Measurements from ENCODE around the gene TMEM17. TPM values are rescaled to one million over a fixed set of nuclear protein-coding genes. Genes with fewer than 3 reads are reported as not detected.

TMEM17 gene
- total and polyA plus RNA-seq, 2 donors, result 1.6 to 2.6 TPM

DNA sequence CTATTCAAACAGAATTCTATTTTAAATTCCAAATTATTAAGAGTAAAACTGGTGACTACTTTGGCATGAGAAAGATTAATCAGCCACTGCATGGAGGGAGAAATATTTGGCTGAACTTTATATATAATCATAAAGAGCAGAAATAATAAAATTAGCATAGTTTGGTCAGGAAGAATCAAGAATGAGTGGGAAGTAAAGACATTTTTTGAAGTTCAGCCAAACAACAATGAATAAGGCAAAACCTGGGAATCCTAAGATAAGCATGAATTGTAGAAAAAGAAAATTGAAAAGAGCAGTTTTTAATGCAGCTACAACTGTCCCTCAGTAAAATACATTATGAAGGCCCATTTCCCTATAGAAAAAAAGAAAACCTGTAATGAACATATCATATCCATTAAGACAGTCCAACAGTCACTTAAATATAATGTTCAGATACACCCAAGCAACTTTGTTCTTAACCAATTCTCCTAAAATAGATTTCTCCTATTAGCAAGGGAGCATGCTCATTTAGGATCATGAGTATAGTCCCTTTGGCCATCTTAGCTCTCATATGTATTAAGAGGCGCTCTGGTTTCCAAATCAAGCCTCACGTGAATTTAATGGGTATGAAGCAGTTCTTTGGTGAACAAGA, 6.5 kb downstream of the TMEM17 start:
- no peak for DNase-seq (ENCODE audit: extremely low spot score)
- Histone ChIP-seq H3K36me3 (ENCODE audit: insufficient read depth) (no peaks in the 10 kb centered on the region), H3K4me3 (ENCODE audit: low read depth, low read length) (no peak overlapping the region), H3K27ac (ENCODE audit: low read depth) (no peak overlapping the region), H3K4me1 (ENCODE audit: insufficient read depth) (no peaks in the 10 kb centered on the region)
- WGBS, result 95% methylated on average over 2 of the region's 2 CpGs

DNA sequence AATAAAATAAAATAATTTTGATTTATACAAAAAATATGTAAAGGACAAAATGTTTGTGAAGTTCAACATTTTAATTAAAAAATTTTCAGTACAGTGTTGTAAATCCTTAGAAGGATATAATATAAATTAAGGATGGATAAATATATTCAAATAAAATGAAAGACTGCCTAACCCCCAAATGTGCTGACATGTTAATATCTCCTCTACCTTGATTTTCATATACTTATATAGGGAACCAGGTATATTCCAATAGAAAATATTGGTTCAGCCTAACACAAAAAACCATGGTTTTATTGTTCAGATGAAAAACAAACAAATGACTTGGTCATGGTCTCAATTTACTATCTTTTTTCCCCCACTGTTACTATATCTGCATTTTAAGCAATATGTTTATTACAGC, 7.3 kb downstream of the TMEM17 start:
- Histone ChIP-seq H3K4me1 (ENCODE audit: insufficient read depth) (no peaks in the 10 kb centered on the region), H3K27ac (ENCODE audit: low read depth) (no peak overlapping the region), H3K36me3 (ENCODE audit: insufficient read depth) (no peaks in the 10 kb centered on the region), H3K4me3 (ENCODE audit: low read depth, low read length) (no peak overlapping the region)
- no peak for DNase-seq (ENCODE audit: extremely low spot score)

DNA sequence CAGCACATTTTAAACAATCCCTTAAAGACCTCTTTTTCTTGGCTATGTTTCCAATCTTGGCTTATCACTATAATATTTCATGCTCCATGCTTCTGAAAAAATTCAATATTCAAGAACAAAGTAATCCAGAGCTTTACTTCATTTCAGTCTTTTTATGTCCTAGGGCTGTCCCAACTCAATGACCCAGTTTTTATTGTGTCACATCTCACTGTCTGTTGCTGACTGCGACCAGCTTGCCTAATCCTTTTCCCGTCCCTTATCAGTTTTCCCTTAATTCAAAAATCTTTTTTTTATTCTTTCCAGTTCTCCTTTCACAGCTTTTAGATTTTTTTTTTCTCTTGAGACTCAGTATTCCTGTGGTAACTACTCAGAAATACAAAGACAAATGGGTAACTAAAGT, 10.2 kb downstream of the TMEM17 start:
- no peak for DNase-seq (ENCODE audit: extremely low spot score)
- H3K4me3 ChIP-seq (ENCODE audit: low read depth, low read length), result no peak overlapping the region
- H3K36me3 ChIP-seq (ENCODE audit: insufficient read depth), result no peaks in the 10 kb centered on the region
- H3K4me1 ChIP-seq (ENCODE audit: insufficient read depth), result no peaks in the 10 kb centered on the region
- H3K27ac ChIP-seq (ENCODE audit: low read depth), result no peak overlapping the region
- WGBS, result 41% methylated on average over 2 of the region's 2 CpGs

DNA sequence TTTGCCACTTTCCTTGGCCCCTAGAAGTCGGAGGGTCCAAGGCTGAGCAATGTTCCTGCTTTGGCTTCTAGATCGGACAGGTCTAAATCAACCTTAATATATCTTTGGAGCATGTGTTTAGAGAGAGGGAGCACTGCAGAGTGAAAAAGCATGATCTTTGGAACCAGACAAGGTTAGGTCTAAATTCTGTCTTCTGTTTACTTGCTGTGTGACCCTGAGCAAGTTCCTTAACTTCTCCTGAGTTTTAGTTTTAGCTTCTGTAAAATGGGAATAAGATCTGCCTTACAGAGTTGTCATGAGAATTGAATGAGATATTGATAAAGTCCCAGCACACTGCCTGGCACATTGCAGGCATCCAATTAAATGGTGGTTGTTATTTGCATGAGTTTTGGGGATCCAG, 13.9 kb downstream of the TMEM17 start:
- no peaks in the 10 kb centered on the region for H3K4me1 ChIP-seq (ENCODE audit: insufficient read depth)
- no peak overlapping the region for H3K27ac ChIP-seq (ENCODE audit: low read depth)
- no peak overlapping the region for H3K4me3 ChIP-seq (ENCODE audit: low read depth, low read length)
- 94% methylated on average over 2 of the region's 2 CpGs for WGBS
- DNase-seq (ENCODE audit: extremely low spot score), result no peak
- H3K36me3 ChIP-seq (ENCODE audit: insufficient read depth), result no peaks in the 10 kb centered on the region

DNA sequence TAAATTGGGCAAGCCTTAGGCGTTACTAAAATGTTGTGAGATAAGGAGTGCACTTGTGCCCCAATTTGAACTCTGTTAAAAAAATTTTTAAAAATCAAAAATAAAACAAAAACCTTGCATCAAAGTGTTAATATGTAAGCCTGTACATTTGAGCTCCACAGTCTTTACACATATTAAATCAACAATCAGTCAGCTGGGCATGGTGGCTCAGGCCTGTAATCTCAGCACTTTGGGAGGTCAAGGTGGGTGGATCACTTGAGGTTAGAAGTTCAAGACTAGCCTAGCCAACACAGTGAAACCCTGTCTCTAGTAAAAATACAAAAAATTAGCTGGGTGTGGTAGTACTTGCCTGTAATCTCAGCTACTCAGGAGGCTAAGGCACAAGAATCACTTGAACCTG, 16.3 kb downstream of the TMEM17 start:
- Histone ChIP-seq H3K4me1 (ENCODE audit: insufficient read depth) (no peaks in the 10 kb centered on the region), H3K4me3 (ENCODE audit: low read depth, low read length) (no peak overlapping the region), H3K27ac (ENCODE audit: low read depth) (no peak overlapping the region), H3K36me3 (ENCODE audit: insufficient read depth) (no peaks in the 10 kb centered on the region)
- 52% methylated on average over 1 of the region's 1 CpG for WGBS
- DNase-seq (ENCODE audit: extremely low spot score), result no peak

DNA sequence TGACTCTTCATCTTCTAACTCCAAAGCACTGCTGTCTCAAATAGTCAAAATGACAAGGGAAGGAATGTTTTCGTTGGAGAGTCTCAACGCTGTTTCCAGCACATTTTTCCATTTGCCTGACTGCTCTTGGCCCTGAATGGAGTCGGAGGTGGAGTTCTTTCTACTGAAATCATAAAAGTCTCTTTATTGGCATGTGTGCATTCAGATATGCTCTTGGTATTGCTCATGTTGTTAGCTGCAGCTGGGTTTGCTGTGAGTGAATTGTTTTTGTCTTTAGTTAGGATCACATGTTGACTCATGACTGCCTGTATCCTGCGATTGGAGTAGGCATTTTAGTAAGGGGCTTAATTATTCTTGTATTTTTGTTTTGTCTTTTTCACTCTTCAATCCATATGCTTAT, 16.8 kb downstream of the TMEM17 start:
- no peak overlapping the region for H3K4me3 ChIP-seq (ENCODE audit: low read depth, low read length)
- no peak for DNase-seq (ENCODE audit: extremely low spot score)
- no peaks in the 10 kb centered on the region for H3K4me1 ChIP-seq (ENCODE audit: insufficient read depth)
- no peak overlapping the region for H3K27ac ChIP-seq (ENCODE audit: low read depth)
- H3K36me3 ChIP-seq (ENCODE audit: insufficient read depth), result no peaks in the 10 kb centered on the region
- 30% methylated on average over 4 of the region's 4 CpGs for WGBS

DNA sequence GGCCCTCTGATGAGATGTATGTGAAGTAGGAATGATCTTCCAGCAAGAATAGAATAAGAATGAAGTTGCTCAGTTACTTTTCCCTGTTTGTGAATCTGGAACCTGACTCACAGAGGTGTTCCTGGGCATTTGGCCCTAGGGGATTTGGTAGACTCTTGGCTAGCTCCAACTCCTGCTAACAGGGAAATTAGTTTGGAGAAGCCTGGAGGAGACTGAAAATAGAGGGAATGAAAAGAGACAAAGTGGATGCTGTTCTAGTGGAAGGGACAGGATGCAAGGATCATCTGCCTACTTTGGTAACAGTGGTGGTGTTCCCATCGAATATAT, 19.6 kb downstream of the TMEM17 start:
- Histone ChIP-seq H3K4me1 (ENCODE audit: insufficient read depth) (no peaks in the 10 kb centered on the region), H3K27ac (ENCODE audit: low read depth) (no peak overlapping the region), H3K4me3 (ENCODE audit: low read depth, low read length) (no peak overlapping the region), H3K36me3 (ENCODE audit: insufficient read depth) (no peaks in the 10 kb centered on the region)
- no peak for DNase-seq (ENCODE audit: extremely low spot score)
- 65% methylated on average over 1 of the region's 1 CpG for WGBS

DNA sequence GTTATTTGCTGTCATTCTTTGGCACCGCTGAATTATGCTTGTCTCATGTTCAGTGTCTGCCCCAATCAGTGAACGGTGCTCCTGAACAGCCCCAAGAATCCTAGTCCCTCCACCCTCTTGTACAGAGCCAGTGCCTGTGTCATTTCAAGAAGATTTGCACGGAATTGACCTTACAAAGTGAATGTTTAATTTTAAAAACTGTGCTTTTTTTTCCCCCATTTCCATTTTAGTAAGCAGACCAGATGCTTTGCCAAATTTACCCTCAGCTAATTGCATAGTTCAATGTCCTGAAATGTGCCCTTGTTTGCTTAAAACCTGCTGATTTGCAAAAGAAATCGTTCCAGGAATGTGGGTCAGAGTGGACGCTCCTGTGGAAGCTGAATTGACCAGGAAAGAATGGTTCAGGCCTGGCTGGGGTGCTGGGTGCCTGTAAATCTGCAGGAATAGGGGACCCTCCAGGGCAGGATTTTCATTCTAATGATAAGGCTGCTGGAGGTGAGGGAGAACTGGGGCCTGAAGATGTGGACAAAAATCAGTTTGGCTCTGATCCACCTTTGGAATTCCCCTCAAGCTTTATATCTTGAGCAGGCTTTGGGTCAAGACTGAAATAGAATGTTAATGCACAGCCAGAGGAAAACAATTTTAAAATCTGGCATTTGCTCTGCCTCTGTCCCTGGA, 20.1 kb downstream of the TMEM17 start:
- H3K4me1 ChIP-seq (ENCODE audit: insufficient read depth), result no peaks in the 10 kb centered on the region
- no peaks in the 10 kb centered on the region for H3K36me3 ChIP-seq (ENCODE audit: insufficient read depth)
- no peak for DNase-seq (ENCODE audit: extremely low spot score)
- H3K27ac ChIP-seq (ENCODE audit: low read depth), result no peak overlapping the region
- no peak overlapping the region for H3K4me3 ChIP-seq (ENCODE audit: low read depth, low read length)
- WGBS, result 37% methylated on average over 5 of the region's 5 CpGs

DNA sequence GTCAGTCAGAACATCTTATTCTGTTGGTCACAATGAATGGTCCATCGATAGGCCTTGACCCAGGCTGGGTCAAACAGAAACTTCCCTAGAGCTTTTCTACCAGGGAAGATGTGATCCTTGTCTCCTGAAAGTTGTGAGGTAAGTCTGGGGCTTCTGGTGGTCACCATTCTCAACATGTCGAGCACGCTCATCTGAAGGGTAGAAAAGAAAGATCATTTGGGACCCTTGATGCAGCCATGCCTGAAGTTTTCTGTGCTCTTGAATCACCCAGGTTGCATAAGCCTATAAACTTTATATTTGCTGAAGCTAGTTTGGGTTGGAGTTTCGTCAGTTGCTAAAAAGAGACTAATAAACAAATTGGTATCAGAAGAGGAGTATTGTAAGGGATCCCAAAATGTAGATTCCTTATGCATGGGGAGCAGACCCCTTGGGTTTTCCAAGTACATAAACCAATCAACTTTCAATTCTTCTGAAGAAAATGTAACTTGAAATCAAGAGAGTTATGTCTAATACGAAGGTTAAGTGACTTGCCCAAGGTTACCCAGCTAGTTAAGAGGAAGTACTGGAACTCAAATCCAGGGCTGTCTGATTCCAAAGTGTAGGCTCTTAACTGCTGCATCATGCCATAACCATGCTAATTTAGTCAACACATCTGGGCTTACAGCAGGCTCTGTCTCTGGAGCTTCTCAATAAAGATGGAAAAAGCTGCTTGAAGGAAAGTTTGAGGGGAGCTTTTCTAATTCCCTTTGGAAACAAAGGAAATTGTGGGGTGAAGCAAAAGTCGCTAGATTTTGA, 23.2 kb downstream of the TMEM17 start:
- 97% methylated on average over 6 of the region's 6 CpGs for WGBS
- no peaks in the 10 kb centered on the region for H3K36me3 ChIP-seq (ENCODE audit: insufficient read depth)
- H3K4me1 ChIP-seq (ENCODE audit: insufficient read depth), result no peaks in the 10 kb centered on the region
- no peak overlapping the region for H3K27ac ChIP-seq (ENCODE audit: low read depth)
- no peak overlapping the region for H3K4me3 ChIP-seq (ENCODE audit: low read depth, low read length)
- no peak for DNase-seq (ENCODE audit: extremely low spot score)

DNA sequence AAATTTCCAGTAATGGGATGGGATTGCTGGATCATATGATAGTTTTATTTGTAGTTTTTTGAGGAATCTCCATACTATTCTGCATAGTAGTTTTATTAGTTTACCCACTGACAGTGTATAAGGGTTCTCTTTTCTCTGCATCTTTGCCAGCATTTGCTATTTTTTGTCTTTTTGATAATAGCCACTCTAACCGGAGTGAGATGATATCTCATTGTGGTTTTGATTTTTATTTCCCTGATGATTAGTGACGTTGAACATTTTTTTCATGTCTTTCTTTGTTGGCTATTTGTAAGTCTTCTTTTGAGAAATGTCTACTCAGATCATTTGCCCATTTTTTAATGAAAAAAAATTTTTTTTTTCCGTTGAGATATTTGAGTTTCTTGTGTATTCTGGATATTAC, 26.1 kb downstream of the TMEM17 start:
- Histone ChIP-seq H3K4me1 (ENCODE audit: insufficient read depth) (no peaks in the 10 kb centered on the region), H3K4me3 (ENCODE audit: low read depth, low read length) (no peak overlapping the region), H3K27ac (ENCODE audit: low read depth) (no peak overlapping the region), H3K36me3 (ENCODE audit: insufficient read depth) (no peaks in the 10 kb centered on the region)
- WGBS, result 81% methylated on average over 3 of the region's 3 CpGs
- DNase-seq (ENCODE audit: extremely low spot score), result no peak

DNA sequence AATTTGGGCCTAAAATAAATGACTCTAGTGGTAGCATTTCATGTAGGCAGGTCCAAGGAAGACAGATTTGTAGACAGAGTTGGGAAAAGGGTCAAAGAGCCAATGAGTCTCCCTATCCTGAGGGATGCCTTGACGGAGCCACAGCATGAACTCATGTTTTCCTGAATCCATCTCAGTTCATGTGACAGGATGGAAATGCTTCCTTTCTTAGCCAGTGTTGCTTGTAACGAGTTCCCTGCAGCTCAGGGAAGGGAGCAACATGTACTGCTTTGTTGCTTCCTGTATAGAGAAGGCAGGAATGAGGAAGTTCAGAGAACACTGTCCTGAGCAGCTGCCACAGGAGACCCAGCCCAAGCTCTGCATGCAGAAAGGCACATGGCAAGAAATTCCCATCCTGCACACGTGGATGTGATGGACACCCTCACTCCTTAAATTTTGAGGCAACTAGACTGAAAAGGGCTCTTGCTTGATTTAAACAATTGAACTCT, 27.9 kb downstream of the TMEM17 start:
- no peaks in the 10 kb centered on the region for H3K4me1 ChIP-seq (ENCODE audit: insufficient read depth)

DNA sequence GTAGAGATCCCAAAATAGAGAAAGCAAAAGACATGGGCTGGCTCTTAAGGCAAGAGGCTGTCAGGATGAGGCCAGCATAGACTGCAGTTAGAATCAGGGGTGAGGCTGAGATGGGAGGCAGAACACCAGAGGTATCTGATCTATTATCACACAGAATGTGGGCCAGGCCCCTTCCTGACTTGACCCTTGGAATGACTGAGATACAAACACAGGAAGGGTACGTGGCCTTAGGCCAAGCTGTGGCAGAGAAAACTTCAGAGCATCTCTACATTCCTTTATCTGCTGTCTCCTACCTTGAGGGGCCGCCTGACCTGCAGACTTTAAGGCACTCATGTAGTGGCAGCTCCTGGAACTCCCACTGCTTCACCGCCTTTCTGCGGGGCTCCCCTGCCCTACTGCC, 28.4 kb downstream of the TMEM17 start:
- DNase-seq (ENCODE audit: extremely low spot score), result no peak
- Histone ChIP-seq H3K4me1 (ENCODE audit: insufficient read depth) (no peaks in the 10 kb centered on the region), H3K36me3 (ENCODE audit: insufficient read depth) (no peaks in the 10 kb centered on the region), H3K27ac (ENCODE audit: low read depth) (no peak overlapping the region), H3K4me3 (ENCODE audit: low read depth, low read length) (no peak overlapping the region)
- WGBS, result 91% methylated on average over 4 of the region's 4 CpGs

More for the DNA sequence above, 27.9 kb downstream of the TMEM17 start:
- DNase-seq (ENCODE audit: extremely low spot score), result no peak
- no peak overlapping the region for H3K27ac ChIP-seq (ENCODE audit: low read depth)
- WGBS, result 56% methylated on average over 3 of the region's 3 CpGs
- no peaks in the 10 kb centered on the region for H3K36me3 ChIP-seq (ENCODE audit: insufficient read depth)
- H3K4me3 ChIP-seq (ENCODE audit: low read depth, low read length), result no peak overlapping the region

DNA sequence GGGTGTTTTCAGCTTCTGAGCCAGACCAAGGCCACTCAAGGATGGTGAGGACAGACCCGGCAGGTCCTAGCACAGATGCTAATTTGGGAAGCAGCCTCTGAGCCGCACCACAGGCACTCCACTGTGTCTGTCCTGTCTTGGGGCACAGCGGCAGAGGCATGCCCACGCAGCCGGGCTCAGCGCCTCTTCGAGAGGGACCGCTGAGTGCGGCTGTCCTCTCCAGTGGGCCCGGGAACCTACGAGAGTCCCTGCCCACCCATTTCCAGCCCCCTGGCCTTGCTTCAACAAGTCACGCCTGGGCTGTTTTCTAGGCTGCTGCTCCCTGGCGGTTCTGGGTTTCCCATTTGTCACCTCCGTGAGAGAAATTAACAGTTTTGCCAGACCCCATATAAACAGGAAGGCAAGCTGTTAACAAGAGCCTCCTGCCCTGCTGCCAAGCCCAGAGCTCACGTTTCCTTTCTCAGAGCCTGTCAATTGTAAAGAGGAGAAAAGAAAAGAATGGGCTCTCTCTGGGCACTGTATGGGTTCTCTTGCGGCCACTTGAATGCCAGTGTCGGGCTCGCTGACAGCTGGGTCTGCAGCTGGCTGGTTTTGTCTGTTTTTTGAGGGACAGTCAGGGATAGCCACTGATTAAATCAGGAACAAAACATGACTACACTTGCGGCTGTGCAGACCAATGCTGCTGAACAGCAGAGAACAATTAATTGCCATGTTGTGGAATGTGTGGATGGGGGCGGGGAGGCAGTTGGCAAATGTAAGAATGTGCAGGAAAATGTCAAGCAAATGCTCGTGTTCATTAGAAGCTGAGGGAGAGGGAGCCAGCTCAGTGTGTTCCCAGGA, 30.6 kb downstream of the TMEM17 start:
- H3K36me3 ChIP-seq (ENCODE audit: insufficient read depth), result no peaks in the 10 kb centered on the region
- H3K4me1 ChIP-seq (ENCODE audit: insufficient read depth), result no peaks in the 10 kb centered on the region
- no peak for DNase-seq (ENCODE audit: extremely low spot score)
- WGBS, result 63% methylated on average over 21 of the region's 21 CpGs
- no peak overlapping the region for H3K4me3 ChIP-seq (ENCODE audit: low read depth, low read length)
- no peak overlapping the region for H3K27ac ChIP-seq (ENCODE audit: low read depth)
